ENCODE results near the gene THADA.

The THADA gene

GRCh38 chr2:43240766-43241150, 355.1 kb downstream of the THADA start:
- H3K27me3 ChIP-seq (ENCODE audit: control insufficient read depth, insufficient read depth, low read length, poor library complexity, severe bottlenecking): no peaks in the 10 kb centered on the region
- no peaks in the 10 kb centered on the region for H3K36me3 ChIP-seq (ENCODE audit: control insufficient read depth, insufficient read depth, low read length)
- WGBS, 2 experiments: 89 to 91% methylated on average over 5 of the region's 5 CpGs
- H3K9me3 ChIP-seq (ENCODE audit: control insufficient read depth, low read length): no peaks in the 10 kb centered on the region
- no peak overlapping the region for H3K27ac ChIP-seq (ENCODE audit: insufficient read depth, low read depth, low read length, poor library complexity, severe bottlenecking)
- no peaks in the 10 kb centered on the region for H3K4me1 ChIP-seq (ENCODE audit: control insufficient read depth, insufficient read depth, low read length)
- H3K4me3 ChIP-seq (ENCODE audit: insufficient read depth, low read depth, low read length): no peak overlapping the region

- Histone ChIP-seq H3K27ac (ENCODE audit: insufficient read depth, low read depth, low read length, poor library complexity, severe bottlenecking) (no peak overlapping the region), H3K4me1 (ENCODE audit: control insufficient read depth, insufficient read depth, low read length) (no peaks in the 10 kb centered on the region), H3K4me3 (ENCODE audit: insufficient read depth, low read depth, low read length) (no peak overlapping the region), H3K9me3 (ENCODE audit: control insufficient read depth, low read length) (no peaks in the 10 kb centered on the region), H3K27me3 (ENCODE audit: control insufficient read depth, insufficient read depth, low read length, poor library complexity, severe bottlenecking) (no peaks in the 10 kb centered on the region), H3K36me3 (ENCODE audit: control insufficient read depth, insufficient read depth, low read length) (no peaks in the 10 kb centered on the region)
- 94 to 95% methylated on average over 13 of the region's 13 CpGs for WGBS, 2 experiments
These were observed 355.7 kb downstream of the THADA start for GRCh38 chr2:43239981-43240765.

- H3K27me3 ChIP-seq (ENCODE audit: control insufficient read depth, insufficient read depth, low read length, poor library complexity, severe bottlenecking): no peaks in the 10 kb centered on the region
- no peaks in the 10 kb centered on the region for H3K36me3 ChIP-seq (ENCODE audit: control insufficient read depth, insufficient read depth, low read length)
- no peaks in the 10 kb centered on the region for H3K4me1 ChIP-seq (ENCODE audit: control insufficient read depth, insufficient read depth, low read length)
- WGBS, 2 experiments: 94 to 96% methylated on average over 3 of the region's 3 CpGs
- H3K27ac ChIP-seq (ENCODE audit: insufficient read depth, low read depth, low read length, poor library complexity, severe bottlenecking): no peak overlapping the region
- H3K9me3 ChIP-seq (ENCODE audit: control insufficient read depth, low read length): no peaks in the 10 kb centered on the region
- no peak overlapping the region for H3K4me3 ChIP-seq (ENCODE audit: insufficient read depth, low read depth, low read length)
These were observed 357.0 kb downstream of the THADA start for GRCh38 chr2:43238813-43239212.

DNA sequence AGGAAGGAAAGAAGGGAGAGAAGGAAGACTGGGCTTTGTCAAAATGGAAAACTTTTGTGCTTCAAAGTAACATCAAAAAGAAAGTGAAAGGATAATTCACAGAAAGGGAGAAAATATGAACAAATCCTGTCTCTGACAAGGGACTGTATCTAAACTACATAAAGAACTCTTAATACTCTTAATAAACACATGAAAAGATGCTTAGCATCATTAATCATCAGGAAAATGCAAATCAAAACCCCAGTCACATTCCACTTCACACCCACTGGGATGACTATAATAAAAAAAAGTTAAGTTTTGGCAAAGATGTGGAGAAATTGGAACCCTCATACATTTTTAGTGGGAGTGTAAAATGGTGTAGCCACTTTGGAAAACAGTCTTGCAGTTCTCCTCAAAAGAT, 357.7 kb downstream of the THADA start:
- H3K27me3 ChIP-seq (ENCODE audit: control insufficient read depth, insufficient read depth, low read length, poor library complexity, severe bottlenecking): no peaks in the 10 kb centered on the region
- no peak overlapping the region for H3K27ac ChIP-seq (ENCODE audit: insufficient read depth, low read depth, low read length, poor library complexity, severe bottlenecking)
- H3K9me3 ChIP-seq (ENCODE audit: control insufficient read depth, low read length): no peaks in the 10 kb centered on the region
- H3K36me3 ChIP-seq (ENCODE audit: control insufficient read depth, insufficient read depth, low read length): no peaks in the 10 kb centered on the region
- H3K4me1 ChIP-seq (ENCODE audit: control insufficient read depth, insufficient read depth, low read length): no peaks in the 10 kb centered on the region
- no peak overlapping the region for H3K4me3 ChIP-seq (ENCODE audit: insufficient read depth, low read depth, low read length)

GRCh38 chr2:43233218-43234212, 362.3 kb downstream of the THADA start:
- Histone ChIP-seq H3K9me3 (ENCODE audit: control insufficient read depth, low read length) (no peaks in the 10 kb centered on the region), H3K4me3 (ENCODE audit: insufficient read depth, low read depth, low read length) (no peak overlapping the region), H3K27me3 (ENCODE audit: control insufficient read depth, insufficient read depth, low read length, poor library complexity, severe bottlenecking) (no peaks in the 10 kb centered on the region), H3K4me1 (ENCODE audit: control insufficient read depth, insufficient read depth, low read length) (no peaks in the 10 kb centered on the region), H3K27ac (ENCODE audit: insufficient read depth, low read depth, low read length, poor library complexity, severe bottlenecking) (no peak overlapping the region), H3K36me3 (ENCODE audit: control insufficient read depth, insufficient read depth, low read length) (no peaks in the 10 kb centered on the region)
- WGBS, 2 experiments: 90% methylated on average over 9 of the region's 9 CpGs

- Histone ChIP-seq H3K27me3 (ENCODE audit: control insufficient read depth, insufficient read depth, low read length, poor library complexity, severe bottlenecking) (no peaks in the 10 kb centered on the region), H3K9me3 (ENCODE audit: control insufficient read depth, low read length) (no peaks in the 10 kb centered on the region)
- whole genome bisulfite sequencing, 2 experiments: 91 to 93% methylated on average over 7 of the region's 7 CpGs
These were observed 364.6 kb downstream of the THADA start for GRCh38 chr2:43230951-43231827.

GRCh38 chr2:43230351-43230885, 365.4 kb downstream of the THADA start:
- Histone ChIP-seq H3K27me3 (ENCODE audit: control insufficient read depth, insufficient read depth, low read length, poor library complexity, severe bottlenecking) (no peaks in the 10 kb centered on the region), H3K27ac (ENCODE audit: insufficient read depth, low read depth, low read length, poor library complexity, severe bottlenecking) (no peak overlapping the region), H3K9me3 (ENCODE audit: control insufficient read depth, low read length) (no peaks in the 10 kb centered on the region), H3K36me3 (ENCODE audit: control insufficient read depth, insufficient read depth, low read length) (no peaks in the 10 kb centered on the region), H3K4me3 (ENCODE audit: insufficient read depth, low read depth, low read length) (no peak overlapping the region), H3K4me1 (ENCODE audit: control insufficient read depth, insufficient read depth, low read length) (peaks cover 3% of the 10 kb centered on the region)
- 49 to 55% methylated on average over 4 of the region's 4 CpGs for WGBS, 2 experiments

More at GRCh38 chr2:43230951-43231827, 364.6 kb downstream of the THADA start:
- Histone ChIP-seq H3K4me3 (ENCODE audit: insufficient read depth, low read depth, low read length) (no peak overlapping the region), H3K4me1 (ENCODE audit: control insufficient read depth, insufficient read depth, low read length) (peaks cover 3% of the 10 kb centered on the region), H3K36me3 (ENCODE audit: control insufficient read depth, insufficient read depth, low read length) (no peaks in the 10 kb centered on the region), H3K27ac (ENCODE audit: insufficient read depth, low read depth, low read length, poor library complexity, severe bottlenecking) (no peak overlapping the region)

DNA sequence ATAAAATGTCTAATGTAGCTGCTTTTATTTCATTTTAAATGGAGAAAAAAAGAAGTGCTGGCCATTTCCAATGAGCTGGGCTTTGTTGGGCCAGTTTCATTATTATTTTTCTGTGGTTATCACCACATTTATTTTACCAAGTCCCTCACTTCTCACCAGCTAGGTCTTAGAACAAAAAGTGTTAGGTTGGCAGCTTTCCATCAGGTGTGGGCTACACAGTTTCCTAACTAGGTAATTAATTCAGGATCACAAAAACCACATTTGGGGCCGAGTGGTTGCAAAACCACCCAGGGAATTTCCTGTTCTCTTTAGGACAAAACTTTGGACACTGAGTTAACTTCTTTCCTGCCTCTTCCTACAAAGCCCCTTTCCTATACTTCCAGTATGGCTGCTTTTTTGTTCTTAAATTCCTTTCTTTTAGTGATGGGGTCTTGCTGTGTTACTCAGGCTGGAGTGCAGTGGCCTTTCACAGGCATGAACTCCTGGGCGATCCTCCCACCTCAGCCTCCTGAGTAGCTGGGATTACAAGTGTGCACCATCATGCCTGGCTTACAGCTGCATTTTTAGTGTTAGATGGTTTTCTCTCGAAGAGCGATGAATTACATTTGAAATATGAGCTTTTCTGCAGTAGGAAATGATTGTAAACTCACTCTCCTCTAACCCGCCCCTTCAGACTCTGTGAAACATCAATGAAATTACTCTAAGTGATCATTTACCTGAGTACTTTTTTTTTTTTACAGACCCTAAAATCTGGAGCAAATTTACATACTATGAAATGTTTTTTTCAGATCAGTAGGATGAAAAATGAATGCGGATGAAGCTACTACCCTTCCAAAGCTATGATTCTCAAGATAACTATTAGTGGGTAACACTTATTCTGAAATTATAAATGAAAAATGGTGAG, 366.8 kb downstream of the THADA start:
- H3K4me3 ChIP-seq (ENCODE audit: insufficient read depth, low read depth, low read length): no peak overlapping the region
- H3K27ac ChIP-seq (ENCODE audit: insufficient read depth, low read depth, low read length, poor library complexity, severe bottlenecking): no peak overlapping the region
- peaks cover 3% of the 10 kb centered on the region for H3K4me1 ChIP-seq (ENCODE audit: control insufficient read depth, insufficient read depth, low read length)
- peaks cover 3% of the 10 kb centered on the region for H3K36me3 ChIP-seq (ENCODE audit: control insufficient read depth, insufficient read depth, low read length)
- H3K9me3 ChIP-seq (ENCODE audit: control insufficient read depth, low read length): no peaks in the 10 kb centered on the region
- no peaks in the 10 kb centered on the region for H3K27me3 ChIP-seq (ENCODE audit: control insufficient read depth, insufficient read depth, low read length, poor library complexity, severe bottlenecking)
- WGBS, 2 experiments: 73 to 90% methylated on average over 5 to 6 of the region's 6 CpGs

DNA sequence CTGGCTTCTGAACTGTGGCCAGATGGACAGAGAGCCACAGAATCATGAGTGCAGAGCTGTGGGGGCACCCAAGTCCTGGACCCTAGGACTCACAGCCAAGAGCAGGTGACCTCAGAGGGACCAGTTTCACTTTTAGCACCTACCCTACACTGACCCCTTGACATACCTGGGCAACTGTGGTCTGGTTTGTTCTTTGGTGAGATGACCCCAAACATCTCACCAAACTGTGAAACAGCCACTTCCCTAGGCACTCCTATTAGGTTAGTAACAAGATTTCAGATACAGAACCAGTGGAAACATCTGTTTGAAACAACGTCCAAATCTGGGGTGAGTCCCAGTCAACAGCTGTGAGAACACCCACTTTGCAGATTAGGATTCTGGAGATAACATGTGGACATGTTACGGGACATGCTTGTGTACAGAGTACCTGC, 367.5 kb downstream of the THADA start:
- Histone ChIP-seq H3K4me3 (ENCODE audit: insufficient read depth, low read depth, low read length) (peak overlapping the region; percentile 82), H3K9me3 (ENCODE audit: control insufficient read depth, low read length) (no peaks in the 10 kb centered on the region), H3K36me3 (ENCODE audit: control insufficient read depth, insufficient read depth, low read length) (peaks cover 3% of the 10 kb centered on the region), H3K27me3 (ENCODE audit: control insufficient read depth, insufficient read depth, low read length, poor library complexity, severe bottlenecking) (no peaks in the 10 kb centered on the region), H3K4me1 (ENCODE audit: control insufficient read depth, insufficient read depth, low read length) (peaks cover 8% of the 10 kb centered on the region), H3K27ac (ENCODE audit: insufficient read depth, low read depth, low read length, poor library complexity, severe bottlenecking) (no peak overlapping the region)
- whole genome bisulfite sequencing, 2 experiments: 93 to 94% methylated on average over 2 of the region's 2 CpGs
